IPS-15b (cell line): ENCODE data around the gene CSTPP1.

ENCODE experiments used
- H3K27me3 ChIP-seq: one replicate; pipeline ENCODE4 v1.6.1; 2013; ENCODE audit warnings: low read length; ENCODE audit not compliant: control insufficient read depth, insufficient read depth
- H3K36me3 ChIP-seq: one replicate; pipeline ENCODE4 v1.6.1; 2013; ENCODE audit warnings: low read length; ENCODE audit not compliant: control insufficient read depth, insufficient read depth
- H3K4me1 ChIP-seq: one replicate; pipeline ENCODE4 v1.6.1; 2013; ENCODE audit warnings: mild to moderate bottlenecking, low read length; ENCODE audit not compliant: control insufficient read depth, insufficient read depth
- H3K4me3 ChIP-seq: one replicate; pipeline ENCODE4 v1.5.1; 2013; ENCODE audit warnings: low read depth, low read length
- H3K9ac ChIP-seq: one replicate; pipeline ENCODE4 v1.6.1; 2013; ENCODE audit warnings: low read depth, mild to moderate bottlenecking, low read length
- H3K9me3 ChIP-seq: one replicate; pipeline ENCODE4 v1.6.1; 2013; ENCODE audit warnings: mild to moderate bottlenecking, low read length; ENCODE audit not compliant: control insufficient read depth, insufficient read depth

Gene CSTPP1

GRCh38 chr11:47003180-47003877 is 66.8 kb downstream of the CSTPP1 start:
- Histone ChIP-seq H3K9ac (no peak overlapping the region), H3K27me3 (no peaks in the 10 kb centered on the region), H3K4me1 (no peaks in the 10 kb centered on the region), H3K36me3 (no peaks in the 10 kb centered on the region), H3K9me3 (no peaks in the 10 kb centered on the region), H3K4me3 (no peak overlapping the region)

GRCh38 chr11:47004595-47005033 is 68.1 kb downstream of the CSTPP1 start:
- Histone ChIP-seq H3K4me3 (no peak overlapping the region), H3K36me3 (no peaks in the 10 kb centered on the region), H3K9ac (no peak overlapping the region), H3K27me3 (no peaks in the 10 kb centered on the region), H3K4me1 (no peaks in the 10 kb centered on the region), H3K9me3 (no peaks in the 10 kb centered on the region)

- H3K9me3 ChIP-seq: no peaks in the 10 kb centered on the region
- no peak overlapping the region for H3K9ac ChIP-seq
- H3K36me3 ChIP-seq: no peaks in the 10 kb centered on the region
- no peaks in the 10 kb centered on the region for H3K4me1 ChIP-seq
- H3K27me3 ChIP-seq: no peaks in the 10 kb centered on the region
- no peak overlapping the region for H3K4me3 ChIP-seq
These were observed 68.9 kb downstream of the CSTPP1 start for GRCh38 chr11:47005441-47005840.

- Histone ChIP-seq H3K27me3 (no peaks in the 10 kb centered on the region), H3K4me3 (no peak overlapping the region), H3K4me1 (no peaks in the 10 kb centered on the region), H3K9ac (no peak overlapping the region), H3K36me3 (no peaks in the 10 kb centered on the region), H3K9me3 (no peaks in the 10 kb centered on the region)
These were observed 71.0 kb downstream of the CSTPP1 start for GRCh38 chr11:47007579-47007978.

- no peak overlapping the region for H3K4me3 ChIP-seq
- H3K27me3 ChIP-seq: no peaks in the 10 kb centered on the region
- no peaks in the 10 kb centered on the region for H3K4me1 ChIP-seq
- no peak overlapping the region for H3K9ac ChIP-seq
- H3K36me3 ChIP-seq: no peaks in the 10 kb centered on the region
- H3K9me3 ChIP-seq: no peaks in the 10 kb centered on the region
These were observed 73.6 kb downstream of the CSTPP1 start for GRCh38 chr11:47010179-47010578.

GRCh38 chr11:47014097-47014496 is 77.5 kb downstream of the CSTPP1 start:
- Histone ChIP-seq H3K36me3 (no peaks in the 10 kb centered on the region), H3K9me3 (no peaks in the 10 kb centered on the region), H3K27me3 (no peaks in the 10 kb centered on the region), H3K4me1 (no peaks in the 10 kb centered on the region), H3K4me3 (no peak overlapping the region), H3K9ac (no peak overlapping the region)

GRCh38 chr11:47018637-47019036 is 82.1 kb downstream of the CSTPP1 start:
- no peak overlapping the region for H3K9ac ChIP-seq
- H3K9me3 ChIP-seq: no peaks in the 10 kb centered on the region
- H3K4me3 ChIP-seq: no peak overlapping the region
- H3K4me1 ChIP-seq: peaks cover 8% of the 10 kb centered on the region
- H3K27me3 ChIP-seq: no peaks in the 10 kb centered on the region
- H3K36me3 ChIP-seq: no peaks in the 10 kb centered on the region

- Histone ChIP-seq H3K9me3 (no peaks in the 10 kb centered on the region), H3K36me3 (no peaks in the 10 kb centered on the region), H3K4me1 (peaks cover 8% of the 10 kb centered on the region), H3K9ac (no peak overlapping the region), H3K27me3 (no peaks in the 10 kb centered on the region), H3K4me3 (no peak overlapping the region)
These were observed 84.4 kb downstream of the CSTPP1 start for GRCh38 chr11:47020793-47021526.

- Histone ChIP-seq H3K27me3 (no peaks in the 10 kb centered on the region), H3K4me3 (no peak overlapping the region), H3K9me3 (no peaks in the 10 kb centered on the region), H3K4me1 (peaks cover 8% of the 10 kb centered on the region), H3K36me3 (no peaks in the 10 kb centered on the region), H3K9ac (no peak overlapping the region)
These were observed 84.9 kb downstream of the CSTPP1 start for GRCh38 chr11:47021527-47021818.

GRCh38 chr11:47021965-47022364 is 85.4 kb downstream of the CSTPP1 start:
- peaks cover 8% of the 10 kb centered on the region for H3K4me1 ChIP-seq
- no peak overlapping the region for H3K4me3 ChIP-seq
- no peak overlapping the region for H3K9ac ChIP-seq
- no peaks in the 10 kb centered on the region for H3K36me3 ChIP-seq
- H3K9me3 ChIP-seq: no peaks in the 10 kb centered on the region
- no peaks in the 10 kb centered on the region for H3K27me3 ChIP-seq

GRCh38 chr11:47028195-47029093 is 91.9 kb downstream of the CSTPP1 start:
- H3K9me3 ChIP-seq: no peaks in the 10 kb centered on the region
- no peak overlapping the region for H3K9ac ChIP-seq
- no peaks in the 10 kb centered on the region for H3K4me1 ChIP-seq
- H3K27me3 ChIP-seq: no peaks in the 10 kb centered on the region
- no peaks in the 10 kb centered on the region for H3K36me3 ChIP-seq
- no peak overlapping the region for H3K4me3 ChIP-seq
